Left renal cortex interstitium (tissue), 4 donors: Measurements from ENCODE around the gene PATE2. TPM values are rescaled to one million over a fixed set of nuclear protein-coding genes. Genes with fewer than 3 reads are reported as not detected.

Experiments used
- DNase-seq, 4 donors: peaks; one replicate each; pipeline ENCODE4 v3.0.0-alpha.2; 2013; ENCODE audit warnings: low read depth in 4 of 4, low spot score in 2 of 4, missing footprints in 1 of 4
- polyA plus RNA-seq, 4 donors: library from polyadenylated mRNA; unstranded; fragments of 120-200 nt; gene quantifications; one replicate each; pipeline ENCODE4 v1.2.1, GENCODE V29; 2013; ENCODE audit not compliant: insufficient read length in 4 of 4

The PATE2 gene
- under 1 TPM in 2 of 4 donors, not detected in 2; 0.08 to 0.27 TPM for polyA plus RNA-seq

DNA sequence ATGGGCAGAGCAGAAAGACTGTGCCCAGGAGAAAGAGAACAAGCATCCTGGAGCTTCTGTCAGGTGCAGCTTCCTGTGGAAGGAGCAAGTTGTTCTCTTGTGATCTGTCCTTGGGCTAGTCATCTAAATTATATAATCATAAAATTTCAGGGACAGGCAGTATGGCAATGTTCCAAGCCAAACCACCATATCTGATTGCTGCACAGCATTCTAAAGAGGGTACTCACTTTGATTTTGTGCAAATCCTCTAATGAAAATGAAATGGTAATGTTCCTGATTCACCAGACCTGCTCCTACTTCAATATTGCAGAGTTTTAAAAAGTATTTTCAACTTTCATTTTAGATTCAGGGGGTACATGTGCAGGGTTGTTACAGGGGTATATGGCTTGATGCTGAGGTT lies at the start of gene PATE2:
TSS of gene PATE2 (minus strand) at position 101 of the 400 bp plus-strand sequence. CDS start at position 46, 55 bp downstream.
- DNase-seq, result no peak

DNA sequence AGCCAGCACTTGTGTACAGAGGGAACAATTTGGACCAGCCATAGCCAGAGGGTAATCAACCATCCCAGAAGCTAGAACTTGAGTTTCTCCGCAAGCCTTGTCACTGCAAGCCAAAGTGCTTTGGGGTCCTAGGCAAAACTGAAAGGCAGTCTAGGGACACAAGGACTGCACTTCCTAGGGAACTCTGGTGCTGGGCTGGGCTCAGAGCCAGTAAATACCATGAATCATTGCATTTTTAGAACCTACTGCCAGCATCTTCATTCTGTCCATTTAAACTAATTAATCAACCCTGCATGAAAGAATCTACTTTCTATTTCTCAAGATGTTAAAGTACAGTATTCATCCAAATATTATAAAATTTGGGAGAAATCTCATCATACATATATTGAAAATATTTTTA lies 29.3 kb upstream of the PATE2 start:
- DNase-seq, result no peak

DNA sequence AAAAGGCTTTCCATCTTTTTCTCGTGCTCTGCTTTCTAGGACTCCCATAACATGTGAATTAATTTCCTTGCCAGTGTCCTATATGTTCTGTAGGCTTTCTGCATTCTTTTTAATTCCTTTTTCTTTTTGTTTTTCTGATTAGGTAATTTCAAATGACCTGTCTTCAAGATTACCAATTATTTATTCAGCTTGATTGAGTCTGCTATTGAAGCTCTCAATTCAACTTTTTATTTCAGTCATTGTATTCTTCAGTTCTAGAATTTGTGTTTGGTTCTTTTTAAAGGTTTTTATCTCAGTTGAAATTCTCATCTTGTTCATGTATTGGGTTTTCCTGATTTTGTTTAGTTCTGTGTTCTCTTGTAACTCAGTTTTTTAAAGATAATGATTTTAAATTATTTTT lies 23.8 kb upstream of the PATE2 start:
- no peak for DNase-seq

DNA sequence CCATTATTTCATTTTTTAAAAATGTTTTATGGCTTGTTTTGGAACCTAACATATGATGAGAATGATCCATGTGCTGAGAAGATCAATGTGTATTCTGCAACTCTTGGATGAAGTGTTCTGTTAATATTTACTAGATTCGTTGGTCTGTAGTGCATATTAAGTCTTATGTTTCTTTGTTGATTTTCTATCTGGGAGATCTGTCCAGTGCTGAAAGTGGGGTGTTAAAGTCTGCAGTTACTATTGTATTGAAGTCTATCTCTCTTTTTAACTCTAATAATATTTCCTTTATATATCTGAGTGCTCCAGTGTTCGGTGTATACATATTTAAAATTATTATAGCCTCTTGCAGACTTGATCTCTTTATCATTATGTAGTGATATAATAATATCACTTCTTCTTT lies 21.2 kb upstream of the PATE2 start:
- DNase-seq, result no peak

DNA sequence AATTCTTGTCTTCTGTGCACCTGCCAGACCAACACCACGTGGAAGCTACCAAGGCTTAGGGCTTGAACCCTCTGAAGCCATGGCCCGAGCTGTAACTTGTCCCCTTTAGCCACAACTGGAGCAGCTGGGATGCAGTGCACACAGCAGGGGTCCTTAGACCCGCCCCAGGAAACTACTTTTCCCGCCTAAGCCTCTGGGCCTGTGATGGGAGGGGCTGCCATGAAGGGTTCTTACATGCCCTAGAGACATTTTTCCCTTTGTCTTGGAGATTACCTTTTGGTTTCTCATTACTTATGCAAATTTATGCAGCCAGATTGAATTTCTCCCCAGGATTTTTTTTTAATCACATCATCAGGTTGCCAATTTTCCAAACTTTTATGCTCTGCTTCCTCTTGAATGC lies 19.0 kb upstream of the PATE2 start:
- no peak for DNase-seq

DNA sequence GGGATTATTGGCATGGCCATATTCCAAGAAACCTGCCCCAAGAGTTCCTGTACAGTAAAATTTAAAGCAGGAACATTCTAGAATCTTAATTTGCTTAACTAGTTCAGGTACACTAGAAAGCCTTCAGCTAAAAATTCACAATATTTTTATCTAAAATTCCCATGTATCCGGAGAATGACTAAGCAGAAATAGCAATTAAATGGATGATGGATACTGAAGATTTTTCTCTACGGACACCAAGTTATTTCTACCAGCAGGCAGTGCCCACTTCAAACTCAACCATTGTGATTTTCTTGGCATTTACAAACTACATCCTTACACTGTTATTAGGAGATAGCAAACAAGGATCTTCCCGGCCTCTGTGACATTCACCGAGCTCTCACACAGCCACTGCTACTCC lies 12.2 kb upstream of the PATE2 start:
- no peak for DNase-seq

DNA sequence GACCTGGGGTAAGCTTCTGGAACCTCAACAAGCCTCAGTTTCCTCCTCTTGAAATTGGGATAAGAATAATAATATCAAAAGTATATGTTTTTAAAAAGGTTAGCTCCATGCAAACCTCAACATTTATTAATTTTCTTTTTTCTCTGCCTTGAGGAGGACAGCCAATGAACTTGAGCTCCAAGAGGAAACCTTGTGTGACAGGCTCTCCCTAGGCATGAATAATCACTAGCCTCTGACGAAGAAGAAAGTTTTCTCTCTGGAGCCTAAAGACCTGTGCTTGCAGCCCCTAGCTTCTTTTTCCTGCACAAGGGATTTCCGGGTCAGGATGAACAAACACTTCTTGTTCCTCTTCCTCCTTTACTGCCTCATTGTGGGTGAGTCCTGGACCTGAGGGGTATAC lies 9.2 kb upstream of the PATE2 start, which contains the start of gene PATE3:
TSS of gene PATE3 (plus strand) at position 301 of the 400 bp plus-strand sequence. CDS start at position 326, 25 bp downstream.
- DNase-seq, result no peak

DNA sequence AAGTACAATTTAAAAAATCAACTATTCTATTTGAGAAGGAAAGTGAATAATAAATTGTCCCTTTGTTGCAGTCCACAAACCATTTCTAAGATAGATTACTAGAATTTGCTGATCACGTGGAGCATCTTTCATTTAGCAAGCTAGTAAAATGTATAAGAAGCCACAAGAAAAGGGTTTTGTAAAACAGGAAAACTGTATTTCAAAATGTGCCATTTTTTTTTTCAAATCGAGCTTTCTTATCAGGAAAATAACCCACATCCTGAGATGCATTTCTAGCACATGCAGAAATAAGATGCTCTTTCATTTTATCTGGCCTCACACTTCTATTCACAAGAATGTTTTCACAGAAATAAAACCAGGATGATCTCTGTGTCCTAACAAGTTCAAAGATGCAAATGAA lies 6.0 kb upstream of the PATE2 start:
- no peak for DNase-seq

DNA sequence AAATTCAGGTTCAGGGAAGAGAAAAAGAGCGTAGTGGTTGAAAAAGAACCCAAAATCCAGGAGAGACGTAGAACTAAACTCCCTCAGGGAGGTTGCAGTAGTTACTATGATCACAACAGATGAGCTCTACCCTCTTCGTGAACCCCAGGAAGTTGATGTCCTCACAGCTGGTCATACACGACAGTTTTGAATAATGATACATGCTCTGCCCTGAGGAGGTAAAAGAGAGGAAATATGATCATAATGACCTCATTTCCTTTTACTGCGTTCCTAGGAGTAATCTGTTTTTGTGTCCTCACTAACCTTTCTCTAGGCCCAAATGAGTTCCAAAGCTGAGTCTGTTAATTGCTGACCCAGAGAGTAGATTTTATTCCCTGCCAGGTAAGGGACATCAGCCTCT lies 1.3 kb downstream of the PATE2 start:
- DNase-seq, result no peak

DNA sequence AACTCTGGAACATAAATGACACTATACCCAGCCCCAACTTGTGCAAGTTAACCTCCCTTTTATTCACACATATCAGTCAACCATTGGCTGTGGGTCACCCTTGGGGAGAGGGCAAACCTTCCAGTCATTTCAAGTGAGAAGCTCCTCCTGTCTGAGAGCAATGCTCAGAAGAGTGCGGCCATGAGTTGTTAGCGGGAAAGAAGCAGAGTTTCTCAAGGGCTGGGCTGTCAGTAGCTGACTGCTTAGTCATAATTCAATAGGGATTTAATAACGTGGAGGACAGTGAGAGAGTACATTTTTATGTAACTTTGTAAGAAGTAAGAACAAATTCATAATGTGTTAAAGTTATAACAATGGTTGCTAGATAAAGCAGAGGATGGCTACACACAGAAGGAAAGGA lies 5.1 kb downstream of the PATE2 start:
- DNase-seq, result no peak

DNA sequence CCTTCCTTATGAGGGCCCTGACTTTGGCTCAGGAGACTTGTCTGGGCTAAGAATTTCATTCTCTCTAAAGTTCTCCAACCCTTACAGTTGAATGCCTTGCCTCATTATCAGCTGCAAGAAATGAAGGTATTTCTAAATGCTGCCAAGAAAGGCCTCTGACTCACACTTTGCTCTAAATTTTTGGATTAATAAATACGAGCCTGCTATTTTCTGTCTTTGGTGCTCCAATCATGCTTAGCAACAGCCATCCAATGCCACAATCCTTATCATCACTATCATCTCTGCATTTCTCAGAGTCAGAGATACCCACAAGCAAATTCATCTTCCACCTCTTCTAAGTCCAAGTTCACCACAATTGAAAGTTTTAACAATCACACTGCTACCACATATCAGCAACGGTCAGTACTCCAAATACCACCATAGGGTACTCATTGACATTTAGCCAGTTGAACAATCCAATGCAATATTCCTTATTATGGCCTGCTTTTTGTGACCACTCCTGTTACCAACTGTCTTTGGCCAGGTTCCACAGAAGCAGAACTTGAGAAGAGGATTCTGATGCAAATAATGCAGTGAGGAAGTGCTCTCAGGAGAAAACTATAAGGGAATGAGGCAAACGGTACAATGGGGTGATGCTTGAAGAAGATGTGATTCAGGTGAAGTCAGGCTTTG lies 5.7 kb downstream of the PATE2 start:
- no peak for DNase-seq

DNA sequence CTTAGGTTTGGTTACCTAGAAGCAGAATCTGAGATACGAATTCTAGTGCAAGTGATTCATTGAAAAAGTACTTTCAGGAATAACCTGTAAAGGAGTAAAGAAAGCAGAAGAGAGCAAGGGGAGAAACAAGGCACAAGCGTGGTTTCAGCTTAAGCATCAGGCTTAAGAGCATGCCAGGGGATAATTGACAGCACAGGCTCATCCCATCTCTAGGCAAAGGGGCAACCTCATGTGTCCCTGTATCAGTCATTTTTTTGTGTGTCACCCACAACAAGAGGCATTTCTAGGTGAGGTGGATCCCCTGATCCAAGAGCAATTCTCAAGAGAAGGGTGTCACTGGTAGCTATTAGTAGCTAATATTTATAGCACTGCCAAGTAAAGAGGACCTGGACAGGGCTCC lies 8.0 kb downstream of the PATE2 start:
- no peak for DNase-seq

DNA sequence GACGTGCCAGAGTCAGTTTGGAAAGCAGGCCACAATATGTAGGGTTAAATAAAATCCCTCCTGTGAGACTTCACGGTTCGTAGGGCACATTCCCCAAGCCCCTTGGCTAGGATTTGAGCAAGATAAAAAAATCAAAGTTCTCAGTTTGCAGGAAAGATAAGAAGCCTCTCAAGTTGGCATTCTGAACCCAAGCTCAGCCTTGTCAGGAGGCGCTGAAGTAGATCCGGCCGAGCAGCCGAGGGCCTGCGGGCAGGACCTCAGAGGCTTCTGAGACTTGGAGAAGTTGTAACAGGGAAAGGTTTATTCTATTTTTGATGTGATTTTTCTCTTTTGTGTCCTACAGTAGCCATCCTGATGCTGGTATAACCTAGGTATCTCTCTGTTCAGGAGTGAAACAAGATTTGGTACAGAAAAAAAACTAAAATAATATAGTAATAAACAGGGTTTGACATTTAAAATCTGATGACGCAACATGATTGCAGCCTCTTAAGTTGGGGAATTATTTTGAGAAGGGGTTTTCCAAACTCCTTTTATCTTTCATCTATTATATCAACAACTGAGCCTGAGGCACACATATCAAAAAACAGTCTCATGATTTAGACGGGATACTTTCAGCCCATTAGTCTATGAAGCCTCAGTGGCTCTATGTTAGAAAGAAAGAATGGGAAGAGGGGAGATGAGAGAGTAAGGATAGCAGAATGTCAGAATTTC lies 10.1 kb downstream of the PATE2 start:
- DNase-seq, result no peak

DNA sequence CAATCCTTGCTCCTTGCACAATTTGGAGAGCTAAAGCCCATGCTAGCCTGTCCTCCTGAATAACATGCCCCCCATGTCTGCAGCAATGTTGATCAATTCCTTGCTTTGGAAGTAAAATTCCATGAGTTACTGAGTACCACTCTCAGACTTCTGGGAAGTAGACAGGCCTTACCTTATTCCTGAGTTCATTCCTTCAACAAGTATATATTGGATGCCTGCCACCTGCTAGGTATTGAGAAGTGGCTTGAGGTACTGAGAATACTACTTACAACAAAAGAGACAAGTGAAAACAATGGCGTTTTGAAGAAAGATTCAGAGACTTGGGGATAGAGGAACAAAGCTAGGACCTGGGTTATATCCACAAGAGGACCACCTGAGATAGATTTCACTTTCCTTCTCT lies 12.4 kb downstream of the PATE2 start:
- DNase-seq, result no peak

DNA sequence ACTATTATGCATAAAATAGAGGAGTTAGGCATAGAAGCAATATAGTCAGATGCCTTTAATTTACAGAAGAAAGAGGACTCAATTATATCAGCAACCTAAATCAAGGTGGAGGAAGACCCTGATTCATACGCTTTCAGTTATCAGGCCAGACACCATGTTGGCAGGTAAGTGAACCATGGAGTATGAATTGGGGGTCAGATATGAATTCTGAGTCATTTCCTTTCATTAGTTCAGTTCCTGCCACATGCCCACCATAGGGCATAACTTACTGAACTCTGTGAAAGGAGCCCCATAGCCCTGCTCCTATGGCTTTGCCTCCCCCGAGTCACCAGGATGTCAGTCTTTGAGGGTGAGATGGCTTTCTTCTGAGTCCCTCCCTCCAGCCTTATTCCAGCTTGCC lies 15.1 kb downstream of the PATE2 start:
- no peak for DNase-seq

DNA sequence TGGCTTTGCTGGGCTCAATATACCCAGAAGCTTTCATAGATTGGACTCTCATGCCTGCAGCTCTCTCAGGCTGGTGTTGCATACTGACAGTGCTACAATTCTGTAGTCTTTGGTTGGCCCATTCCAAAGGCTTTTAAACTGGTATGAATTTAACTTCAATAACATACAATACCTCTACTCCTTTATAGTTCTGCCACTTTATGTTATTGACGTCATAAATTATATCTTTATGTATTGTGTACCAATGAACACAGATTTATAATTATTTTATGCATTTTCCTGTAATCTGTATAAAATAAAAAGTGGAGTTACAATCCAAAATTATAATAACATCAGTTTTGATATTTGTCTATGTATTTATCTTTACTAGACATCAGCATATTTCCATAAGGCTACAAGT lies 16.2 kb downstream of the PATE2 start:
- no peak for DNase-seq

DNA sequence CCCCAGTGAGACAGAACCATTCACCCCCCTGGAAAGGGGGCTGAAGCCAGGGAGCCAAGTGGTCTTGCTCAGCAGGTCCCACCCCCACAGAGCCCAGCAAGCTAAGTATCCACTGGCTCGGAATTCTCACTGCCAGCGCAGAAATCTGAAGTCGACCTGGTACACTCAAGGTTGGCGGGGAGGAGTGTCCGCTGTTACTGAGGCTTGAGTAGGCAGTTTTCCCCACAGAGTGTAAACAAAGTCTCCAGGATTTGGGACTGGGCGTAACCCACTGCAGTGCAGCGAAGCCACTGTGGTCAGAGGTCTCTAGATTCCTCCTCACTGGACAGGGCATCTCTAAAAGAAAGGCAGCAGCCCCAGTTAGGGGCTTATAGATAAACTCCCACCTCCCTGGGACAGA lies 22.6 kb downstream of the PATE2 start:
- DNase-seq, result no peak

DNA sequence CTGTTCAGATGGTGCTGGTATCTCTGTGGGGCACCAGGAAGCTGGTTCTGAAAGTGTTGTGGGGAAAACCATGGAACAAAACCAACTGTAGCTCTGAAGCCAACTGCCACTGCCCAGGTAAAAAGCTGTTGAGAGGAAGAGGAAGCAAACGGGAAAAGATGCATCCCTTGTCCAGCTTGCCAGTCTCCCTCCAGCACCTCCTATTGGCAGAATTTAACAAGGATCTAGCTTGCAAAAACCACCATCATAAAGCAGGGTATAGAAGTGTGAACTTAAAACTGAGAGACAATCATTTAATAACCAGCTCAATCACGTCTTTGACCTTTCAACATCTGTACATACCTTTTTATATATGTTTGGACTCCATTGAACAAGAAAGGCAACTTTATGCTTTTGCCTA lies 28.0 kb downstream of the PATE2 start:
- no peak for DNase-seq

DNA sequence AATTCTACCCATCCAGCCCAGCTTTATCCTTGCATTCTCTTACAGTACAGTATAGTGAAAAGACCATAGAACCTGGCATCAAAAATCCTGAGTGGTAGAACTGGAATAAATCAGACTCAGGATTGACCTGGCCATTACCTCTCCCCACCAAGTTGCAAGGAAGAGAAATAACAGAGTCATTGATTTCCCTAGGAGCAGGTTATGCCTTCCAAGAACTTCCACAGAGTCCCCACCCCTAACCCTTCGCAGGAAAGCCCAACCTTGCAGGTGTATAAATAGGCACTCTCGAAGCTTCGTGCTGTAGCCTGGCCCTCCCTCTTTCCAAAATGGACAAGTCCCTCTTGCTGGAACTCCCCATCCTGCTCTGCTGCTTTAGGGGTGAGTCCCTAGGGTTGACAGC lies 32.6 kb downstream of the PATE2 start, which contains the start of gene PATE1:
TSS of gene PATE1 (plus strand) at position 301 of the 400 bp plus-strand sequence. CDS start at position 327, 26 bp downstream.
- DNase-seq, result no peak

DNA sequence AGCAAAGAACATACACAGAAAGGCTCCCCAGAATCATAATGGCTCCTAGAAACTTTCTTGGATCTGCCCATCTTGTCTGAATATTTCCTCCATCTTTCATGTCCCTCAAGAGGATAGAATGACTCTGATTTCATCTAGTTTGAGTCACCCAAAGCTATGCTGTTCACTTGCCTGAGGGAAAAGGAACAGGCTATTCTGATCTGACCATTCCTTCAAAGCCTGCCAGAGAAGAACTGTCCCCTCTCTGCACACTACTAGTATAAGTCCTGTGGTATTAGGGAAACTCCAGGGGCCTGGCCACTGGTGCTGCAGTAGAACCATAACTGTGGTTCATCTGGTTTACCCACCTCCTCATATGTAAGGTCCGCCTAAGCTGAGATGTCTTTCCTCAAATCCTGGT lies 34.9 kb downstream of the PATE2 start:
- DNase-seq, result no peak

DNA sequence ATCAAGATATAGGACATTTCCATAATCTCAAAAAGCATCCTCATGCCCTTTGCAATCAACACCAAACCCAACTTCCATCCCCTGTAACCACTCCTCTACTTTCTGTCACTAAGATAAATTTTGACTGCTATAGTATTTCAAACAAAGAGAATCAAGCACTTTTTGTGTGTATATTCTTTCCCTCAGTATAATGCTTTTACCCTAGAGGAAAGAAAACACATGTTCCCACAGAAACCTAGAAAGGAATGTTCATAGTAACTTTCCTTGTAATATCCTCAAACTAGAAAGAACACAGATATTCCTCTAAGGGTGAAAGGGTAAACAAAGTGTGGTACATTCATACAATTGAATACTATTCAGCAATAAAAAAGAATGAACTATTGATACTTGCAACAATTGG lies 38.0 kb downstream of the PATE2 start:
- no peak for DNase-seq

DNA sequence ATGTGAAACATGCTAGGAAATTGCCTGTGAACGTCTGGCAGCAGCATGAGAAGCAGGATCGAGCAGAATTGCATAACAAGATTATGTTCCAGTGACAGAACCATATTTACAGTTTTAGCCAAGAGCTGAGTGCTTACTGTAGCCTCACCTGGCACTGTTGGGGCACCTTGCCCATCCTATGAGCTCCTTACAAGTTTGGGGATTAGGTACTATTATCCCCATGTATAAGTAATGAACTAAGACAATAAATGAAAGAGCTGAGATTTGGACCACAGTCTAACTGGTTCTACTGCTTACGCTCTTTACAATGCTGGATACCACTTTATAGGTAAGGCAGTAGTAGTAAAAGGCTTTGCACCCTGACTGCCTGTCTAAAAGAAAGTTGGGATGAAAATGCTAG lies 49.7 kb downstream of the PATE2 start:
- no peak for DNase-seq
